NT2/D1 (cell line): Measurements from ENCODE around the gene PGLYRP2.

Experiments used
- SUZ12 ChIP-seq: IDR thresholded peaks from 2 replicates; pipeline ENCODE4 v1.6.1; 2011; ENCODE audit not compliant: insufficient read length, insufficient read depth; ENCODE audit errors: extremely low read depth
- ZNF274 ChIP-seq: IDR thresholded peaks from 2 replicates; pipeline ENCODE4 v1.6.1; 2011; ENCODE audit warnings: mild to moderate bottlenecking, low read depth, low read length

DNA sequence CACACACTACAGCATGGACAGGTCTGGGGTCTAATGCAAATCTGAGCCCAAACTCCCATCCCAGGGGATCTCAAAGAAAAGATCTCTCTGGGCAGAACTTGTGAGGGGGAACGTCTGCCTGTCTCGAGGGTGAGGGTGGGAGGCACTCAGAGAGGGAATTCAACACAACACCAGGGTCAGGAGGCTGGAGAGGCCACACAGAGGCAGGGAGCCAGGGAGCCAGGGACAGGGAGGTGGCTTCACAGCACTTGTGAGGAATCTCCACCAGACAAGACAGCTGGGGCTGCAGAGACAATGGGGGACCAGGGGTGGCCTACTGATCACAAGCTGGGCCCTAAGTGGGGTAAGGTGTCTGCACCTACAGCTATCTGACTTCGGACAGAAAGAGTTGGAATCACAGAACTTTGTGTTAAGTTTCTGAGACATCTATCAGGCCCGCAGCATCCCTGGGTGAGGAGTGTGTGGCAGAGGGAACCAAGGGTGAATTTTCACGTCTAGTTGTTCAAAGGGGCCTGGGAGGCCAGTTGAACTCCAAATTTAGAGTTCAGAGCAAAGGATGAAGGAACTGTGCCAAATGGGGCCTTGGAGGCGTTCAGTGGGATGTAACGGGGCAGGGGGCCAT is 47.8 kb downstream of the PGLYRP2 start:
- TF ChIP-seq ZNF274 (no peak), SUZ12 (no peak)
